Testis (tissue), 2 donors: ENCODE data around the gene ZNF550.

Source experiments
- POLR2A ChIP-seq: fragments of 450-650 bp; IDR thresholded peaks from one replicate; pipeline ENCODE4 v1.6.1; 2017; ENCODE audit warnings: antibody characterized with exemption, mild to moderate bottlenecking, moderate library complexity
- TF ChIP-seq, protein P1 (sequence below), 3 experiments: fragments of 450-650 bp in 2 of 3; fragments of 200-600 bp in 1 of 3; sonication (generic) in 1 of 3; IDR thresholded peaks; one replicate each; pipeline ENCODE4 v1.5.1; 2016 to 2019; ENCODE audit warnings: antibody characterized with exemption in 3 of 3, mild to moderate bottlenecking in 2 of 3, moderate library complexity in 1 of 3

DNA sequence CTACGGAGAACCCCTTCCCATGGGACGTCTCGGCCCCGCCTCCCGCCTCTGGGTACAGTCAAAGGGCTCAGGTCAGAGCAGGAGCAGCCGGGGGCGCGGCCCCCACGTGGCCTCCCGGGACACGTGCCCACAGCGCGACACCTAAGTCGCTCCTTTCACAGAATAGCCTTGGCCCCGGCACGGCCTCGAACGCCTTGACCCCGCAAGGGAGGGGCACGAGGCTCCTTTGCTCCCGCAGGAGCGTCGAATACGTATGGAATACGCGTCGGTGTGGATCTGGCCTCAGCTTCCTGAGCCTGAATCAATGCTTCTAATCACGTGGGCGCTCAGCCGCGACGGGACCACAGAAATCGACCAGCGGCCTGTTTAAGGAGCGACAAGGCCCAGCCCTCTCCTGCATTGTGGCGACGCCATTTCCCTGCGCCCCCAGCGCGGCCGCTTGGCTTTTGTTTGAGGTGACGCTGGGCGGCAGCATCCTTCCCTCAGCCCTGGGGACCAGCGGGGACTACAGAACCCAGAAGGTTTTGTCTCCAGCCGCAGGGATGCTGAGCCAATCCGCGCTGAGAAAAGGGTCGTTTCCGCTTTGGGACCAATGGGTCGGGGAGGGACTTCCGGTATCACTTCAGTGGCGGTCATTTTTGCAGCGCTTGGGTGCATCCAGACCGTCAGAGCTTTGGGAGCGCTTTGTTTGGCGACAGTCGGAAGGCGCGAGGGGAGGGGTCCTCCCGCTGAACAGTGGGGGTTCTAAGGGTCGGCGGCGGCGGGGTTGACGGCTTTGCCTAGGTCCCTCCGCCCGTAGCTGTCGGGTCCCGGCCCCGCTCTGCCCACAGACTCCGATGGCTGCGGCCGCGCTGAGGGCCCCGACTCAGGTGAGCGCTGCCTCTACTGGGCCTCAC is 24.1 kb upstream of the ZNF550 start, which contains the start of gene ZIK1:
- TF ChIP-seq, protein P1, sequence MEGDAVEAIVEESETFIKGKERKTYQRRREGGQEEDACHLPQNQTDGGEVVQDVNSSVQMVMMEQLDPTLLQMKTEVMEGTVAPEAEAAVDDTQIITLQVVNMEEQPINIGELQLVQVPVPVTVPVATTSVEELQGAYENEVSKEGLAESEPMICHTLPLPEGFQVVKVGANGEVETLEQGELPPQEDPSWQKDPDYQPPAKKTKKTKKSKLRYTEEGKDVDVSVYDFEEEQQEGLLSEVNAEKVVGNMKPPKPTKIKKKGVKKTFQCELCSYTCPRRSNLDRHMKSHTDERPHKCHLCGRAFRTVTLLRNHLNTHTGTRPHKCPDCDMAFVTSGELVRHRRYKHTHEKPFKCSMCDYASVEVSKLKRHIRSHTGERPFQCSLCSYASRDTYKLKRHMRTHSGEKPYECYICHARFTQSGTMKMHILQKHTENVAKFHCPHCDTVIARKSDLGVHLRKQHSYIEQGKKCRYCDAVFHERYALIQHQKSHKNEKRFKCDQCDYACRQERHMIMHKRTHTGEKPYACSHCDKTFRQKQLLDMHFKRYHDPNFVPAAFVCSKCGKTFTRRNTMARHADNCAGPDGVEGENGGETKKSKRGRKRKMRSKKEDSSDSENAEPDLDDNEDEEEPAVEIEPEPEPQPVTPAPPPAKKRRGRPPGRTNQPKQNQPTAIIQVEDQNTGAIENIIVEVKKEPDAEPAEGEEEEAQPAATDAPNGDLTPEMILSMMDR (IDR thresholded peaks at IDR 0.05) = no peak
- no peak for TF ChIP-seq POLR2A
